NCI-H1105 (cell line): Measurements from ENCODE around the gene CCDC57.

ENCODE experiments used
- DNase-seq: peaks from one replicate; lab custom pipeline; 2025; lab: John Stamatoyannopoulos, UW

The CCDC57 gene

DNA sequence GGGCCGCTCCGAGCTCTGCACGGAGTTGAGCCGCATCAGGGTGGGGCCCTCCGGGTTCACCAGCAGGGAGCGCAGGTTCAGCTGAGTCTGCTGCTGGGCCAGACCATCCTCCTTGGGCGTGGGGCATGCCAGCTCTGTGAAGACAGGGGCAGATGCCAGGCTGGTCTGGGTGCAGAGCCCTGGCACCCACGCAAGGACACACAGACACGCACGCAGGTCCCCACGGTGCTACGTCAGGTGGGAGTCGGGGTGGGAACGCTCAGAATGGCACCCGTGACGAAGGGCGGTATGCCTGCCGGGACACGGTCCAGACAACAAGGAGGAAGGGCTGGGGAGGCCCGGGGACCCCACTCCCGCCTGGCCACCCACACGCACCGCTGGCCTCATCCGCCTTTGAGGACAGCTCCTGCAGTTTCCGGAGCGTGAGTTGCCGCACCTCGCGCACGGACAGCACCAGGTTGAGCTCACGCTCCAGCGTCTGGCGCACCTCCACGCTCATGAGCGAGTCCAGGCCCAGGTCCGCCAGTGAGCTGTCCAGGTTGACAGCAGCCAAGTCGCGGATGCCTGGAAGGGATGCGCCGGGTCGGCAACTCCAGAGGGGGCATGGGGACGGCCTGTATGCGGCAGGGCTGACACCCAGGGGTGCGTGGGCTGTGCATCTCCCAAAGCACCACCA lies 131.7 kb downstream of the CCDC57 start:
- DNase-seq: no peak

DNA sequence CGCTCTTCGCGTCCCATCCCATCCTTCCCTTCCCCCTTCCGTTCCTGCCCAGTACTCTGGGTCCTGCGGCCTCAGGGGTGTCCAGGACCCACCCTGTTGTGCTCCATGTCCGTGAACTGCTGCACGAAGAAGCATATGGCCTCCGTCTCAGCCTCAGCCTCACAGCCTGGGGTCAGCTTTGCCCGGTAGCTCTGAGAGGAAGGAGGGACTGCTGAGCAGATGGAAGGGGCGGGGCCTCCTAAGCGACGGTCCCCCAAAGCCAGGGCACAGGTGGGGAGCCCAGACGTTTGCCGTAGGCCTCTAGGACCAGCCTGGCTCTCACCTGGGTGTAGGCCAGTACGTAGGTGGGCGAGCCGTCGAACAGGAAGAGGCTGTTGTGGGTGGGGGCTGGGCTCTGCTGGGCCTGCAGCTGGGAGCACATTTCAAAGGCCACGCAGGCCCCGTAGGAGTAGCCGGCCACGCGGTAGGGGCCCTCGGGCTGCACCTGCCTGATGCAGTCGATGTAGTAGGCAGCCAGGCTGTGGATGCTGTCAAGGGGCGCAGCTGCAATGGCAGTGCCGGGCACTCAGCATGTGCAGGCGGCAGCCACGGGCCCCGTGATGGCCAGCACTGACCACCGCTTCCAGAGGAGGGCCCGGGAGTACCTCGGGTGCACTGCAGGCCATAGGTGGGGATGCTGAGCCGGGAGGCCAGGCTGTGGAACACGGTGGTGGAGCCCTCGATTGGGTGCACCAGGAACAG lies 132.4 kb downstream of the CCDC57 start:
- no peak for DNase-seq

DNA sequence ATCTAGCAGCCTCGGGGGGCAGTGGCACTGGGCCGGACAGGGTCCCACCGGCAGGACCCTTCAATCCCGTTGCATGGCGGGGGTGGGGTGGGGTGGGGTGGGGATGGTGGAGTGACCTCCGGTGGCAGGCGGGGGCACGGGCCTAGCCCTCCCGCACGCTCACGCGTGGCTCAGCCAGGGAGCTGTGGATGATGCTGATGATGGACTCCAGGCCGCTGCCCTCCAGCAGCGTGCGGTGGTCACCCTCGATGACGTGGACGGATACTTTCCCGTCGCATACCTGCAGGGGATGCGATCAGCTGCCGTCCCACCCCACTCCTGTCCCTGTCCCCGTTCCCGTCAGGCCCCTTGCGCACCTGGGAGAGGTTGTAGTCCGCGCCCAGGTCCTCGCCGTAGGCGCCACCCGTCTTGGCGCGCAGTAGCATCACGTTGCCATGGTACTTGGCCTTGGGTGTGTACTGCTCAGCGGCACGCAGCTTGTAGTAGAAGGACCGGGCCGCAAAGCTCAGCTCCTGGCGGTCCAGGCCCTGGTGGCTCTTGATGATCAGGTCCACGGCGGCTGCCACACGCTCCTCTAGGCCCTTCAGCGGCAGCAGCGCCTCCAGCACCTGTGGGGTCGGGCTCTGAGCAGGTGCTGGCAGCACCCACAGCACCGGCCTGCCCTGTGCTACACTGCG lies 133.5 kb downstream of the CCDC57 start:
- DNase-seq: no peak

DNA sequence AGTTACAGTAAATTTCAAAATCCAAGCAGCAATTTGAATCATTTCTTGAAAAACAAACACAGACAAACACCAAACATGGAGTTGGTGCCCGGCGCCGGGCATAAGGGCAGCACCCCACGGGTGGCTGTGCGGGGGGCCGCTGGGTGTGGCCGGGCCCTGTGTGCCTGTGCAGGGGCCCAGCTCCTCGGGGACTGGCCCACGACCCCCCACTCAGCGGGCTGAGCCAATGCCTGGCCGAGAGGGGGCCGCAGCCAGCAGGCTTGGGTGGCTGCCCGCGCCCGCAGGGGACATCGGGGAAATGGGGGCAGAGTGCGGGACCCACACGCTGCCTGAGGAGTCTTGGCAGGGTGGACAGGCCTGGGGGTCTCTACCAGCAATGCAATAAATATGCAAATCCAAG lies 134.2 kb downstream of the CCDC57 start:
- DNase-seq: no peak

DNA sequence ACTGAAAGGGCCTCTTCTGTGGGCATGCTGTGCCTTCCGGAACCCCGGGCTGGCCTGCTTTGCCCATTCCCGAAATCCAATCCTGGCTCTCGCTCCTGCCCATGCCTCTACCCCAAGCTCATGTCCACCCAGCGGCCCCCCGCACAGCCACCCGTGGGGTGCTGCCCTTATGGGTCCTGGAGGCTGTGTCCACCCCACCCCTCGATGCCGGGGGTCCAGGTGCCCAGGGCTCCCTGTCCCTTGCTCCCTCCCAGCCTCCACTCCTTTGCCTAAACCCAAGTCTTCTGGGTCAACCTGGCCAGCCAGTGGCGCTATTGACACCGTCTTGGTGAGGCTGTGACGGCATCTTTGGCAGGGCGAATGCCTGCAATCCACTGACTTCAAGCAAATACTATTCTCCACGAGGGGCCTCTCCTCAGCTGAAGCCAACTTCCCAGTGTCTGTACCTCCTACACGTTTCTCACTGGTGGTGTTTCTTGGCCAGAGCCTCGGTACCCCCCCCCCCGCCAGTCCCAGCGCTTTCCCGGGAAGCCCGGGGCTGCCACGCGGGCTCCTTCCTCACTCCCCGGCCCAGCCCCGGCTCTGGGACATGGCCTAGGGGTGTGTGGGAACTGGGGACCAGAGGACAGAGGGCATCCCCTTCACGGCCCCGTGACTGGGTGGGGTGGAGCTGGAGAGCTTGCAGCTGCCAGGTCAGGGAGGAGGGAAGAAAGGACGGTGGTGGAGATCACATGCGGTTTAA lies 134.9 kb downstream of the CCDC57 start:
- no peak for DNase-seq

DNA sequence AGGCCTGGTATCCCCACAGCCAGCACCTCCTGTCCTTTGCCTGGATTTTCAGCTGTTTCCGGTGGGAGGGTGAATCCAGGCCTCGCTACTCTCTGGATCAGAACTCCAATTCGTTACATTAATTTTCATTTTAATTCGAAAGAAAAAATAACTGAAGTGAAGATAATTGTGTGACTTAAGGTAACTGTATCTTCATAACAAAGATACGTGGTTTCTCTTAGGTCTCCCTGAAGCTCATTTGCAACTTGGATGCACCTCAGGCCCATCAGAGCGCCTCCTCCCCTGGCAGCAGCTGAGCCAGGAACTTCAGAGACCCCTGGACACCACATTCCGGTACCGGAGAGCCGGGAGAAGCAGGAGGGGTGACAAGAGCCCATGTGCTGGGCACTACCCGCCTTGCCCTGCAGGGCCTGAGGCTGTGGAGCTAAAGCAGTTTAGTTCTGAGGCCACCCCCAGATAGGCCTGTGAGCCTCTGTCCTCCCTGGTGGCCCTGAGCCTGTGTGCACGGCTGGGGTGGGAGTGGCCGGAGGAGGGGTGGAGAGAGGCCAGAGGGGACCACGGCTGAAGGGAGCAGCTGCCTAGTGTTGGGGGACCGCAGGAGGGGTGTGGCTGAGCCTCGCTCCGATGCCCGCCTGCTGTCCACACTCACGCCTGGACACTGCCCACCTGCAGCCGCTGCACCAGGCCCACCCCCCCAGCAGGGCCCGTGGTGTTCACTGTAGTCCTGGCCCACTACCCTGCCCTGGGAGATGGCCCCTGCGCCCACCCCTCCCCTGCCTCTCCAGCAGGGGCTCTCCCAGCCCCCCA lies 135.7 kb downstream of the CCDC57 start:
- DNase-seq: no peak

DNA sequence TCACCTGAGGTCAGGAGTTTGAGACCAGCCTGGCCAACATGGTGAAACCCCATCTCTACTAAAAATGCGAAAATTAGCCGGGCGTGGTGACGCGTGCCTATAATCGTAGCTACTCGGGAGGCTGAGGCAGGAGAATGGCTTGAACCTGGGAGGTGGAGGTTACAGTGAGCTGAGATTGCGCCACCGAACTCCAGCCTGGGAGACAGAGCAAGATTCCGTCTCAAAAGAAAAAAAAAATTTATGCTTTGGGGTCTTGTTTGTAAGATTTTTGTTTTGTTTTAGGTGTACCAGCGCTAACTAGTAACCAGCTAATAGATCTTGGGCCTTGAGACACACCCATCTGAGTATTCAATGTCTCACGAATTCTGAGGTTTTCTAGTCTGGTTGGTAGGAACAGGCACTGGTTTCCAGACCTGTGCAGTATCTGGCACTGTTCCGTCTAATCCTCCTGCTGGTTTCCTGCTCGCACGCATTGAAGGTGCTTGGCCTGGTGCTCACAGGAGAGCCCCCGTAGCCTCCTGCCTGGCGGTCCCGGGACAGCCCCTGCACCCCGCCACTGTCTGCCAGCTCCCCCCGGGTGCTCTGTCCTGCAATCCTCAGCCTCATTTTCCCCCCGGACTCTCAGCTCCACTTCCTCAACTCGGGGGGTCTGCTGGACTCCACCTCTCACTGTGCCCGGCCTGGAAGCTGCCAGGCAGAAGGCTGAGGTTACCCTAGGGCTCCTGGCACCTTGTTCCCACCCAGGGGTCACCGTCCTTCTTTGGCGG lies 136.4 kb downstream of the CCDC57 start:
- DNase-seq: no peak

DNA sequence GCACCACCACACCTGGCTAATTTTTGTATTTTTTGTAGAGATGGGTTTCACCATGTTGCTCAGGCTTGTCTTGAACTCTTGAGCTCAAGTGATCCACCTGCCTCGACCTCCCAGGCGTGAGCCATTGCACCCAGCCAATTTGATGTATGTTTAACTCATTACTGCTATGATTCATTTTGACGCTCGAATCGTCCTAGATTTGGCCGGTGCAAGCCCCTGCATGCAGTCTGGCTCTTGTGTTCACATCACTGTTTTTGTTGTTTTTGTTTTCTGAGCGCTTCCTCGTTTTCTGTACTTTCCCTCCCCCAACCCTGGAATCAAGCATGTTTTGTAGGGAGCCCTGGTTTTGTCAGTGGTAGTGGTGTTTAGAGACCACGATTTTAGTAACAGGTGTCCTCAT lies 139.2 kb downstream of the CCDC57 start:
- DNase-seq: no peak

DNA sequence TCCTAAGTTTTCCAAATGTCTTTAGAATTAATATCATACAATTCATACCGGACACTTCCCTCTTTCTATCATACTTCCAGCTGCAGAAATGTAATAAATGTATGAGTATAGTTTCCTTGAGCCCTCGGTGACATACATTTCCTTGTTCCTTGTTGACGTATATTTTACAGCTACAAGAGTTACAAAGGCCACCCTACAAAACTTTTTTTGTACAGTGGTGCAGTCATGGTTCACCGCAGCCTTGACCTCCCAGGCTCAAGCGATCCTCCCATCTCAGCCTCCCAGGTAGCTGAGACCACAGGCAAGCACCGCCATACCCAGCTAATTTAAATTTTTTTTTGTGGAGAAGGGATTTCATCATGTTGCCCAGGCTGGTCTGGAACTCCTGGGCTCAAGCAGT lies 139.8 kb downstream of the CCDC57 start:
- DNase-seq: no peak

DNA sequence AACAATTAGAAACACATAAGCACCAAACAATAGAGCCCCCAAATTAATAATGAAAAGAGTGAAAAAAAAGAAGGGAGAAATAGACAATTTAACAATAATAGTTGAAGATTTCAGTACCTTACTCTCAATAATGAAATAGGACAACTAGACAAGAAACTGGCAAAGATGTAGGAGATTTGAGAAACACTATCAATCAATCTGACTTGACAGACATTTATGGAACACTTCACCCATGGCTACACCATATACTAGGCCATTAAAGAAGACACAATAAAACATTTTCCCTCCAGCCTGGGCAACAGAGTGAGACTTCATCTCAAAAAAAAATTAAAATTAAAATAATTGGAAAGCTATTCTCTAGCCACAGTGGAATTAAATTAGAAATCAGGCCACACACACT lies 142.0 kb downstream of the CCDC57 start:
- DNase-seq: no peak

DNA sequence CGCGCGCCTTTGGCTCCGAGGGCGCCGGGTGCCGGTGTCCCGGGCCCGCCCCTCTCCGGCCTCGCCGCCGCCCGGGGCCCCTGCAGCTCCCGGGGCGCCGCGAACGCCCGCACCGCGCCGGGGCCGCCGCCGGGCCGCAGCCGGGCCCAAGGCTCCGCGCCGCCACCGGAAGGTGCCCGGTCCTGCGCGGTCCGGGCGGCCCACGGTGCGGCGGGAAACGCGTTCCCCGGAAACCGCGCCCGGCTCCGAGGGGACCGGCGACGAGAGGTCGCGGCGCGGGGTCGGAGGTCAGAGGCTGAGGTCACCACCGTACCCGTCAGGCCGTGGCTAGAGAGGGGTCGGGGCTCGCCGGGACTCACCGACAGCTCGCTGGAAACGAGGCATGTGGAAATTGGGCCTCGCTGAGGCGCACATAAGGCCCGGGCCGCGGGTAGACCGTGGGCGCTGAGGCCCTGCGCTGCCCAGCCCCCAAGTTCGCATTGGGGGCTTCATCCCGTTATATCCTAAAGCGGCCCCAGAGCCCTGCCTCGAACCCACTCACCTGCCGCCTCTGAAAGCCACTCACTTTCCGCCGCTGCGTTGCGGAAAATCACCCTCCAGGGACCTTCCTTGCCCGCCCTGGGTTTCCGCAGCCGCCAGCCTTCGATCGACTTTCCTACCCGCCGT lies 146.9 kb downstream of the CCDC57 start, which contains the start of gene DUS1L:
Gene DUS1L (minus strand): TSS at position 167 of the 666 bp plus-strand sequence. CDS start 745 bp downstream, outside the sequence.
- DNase-seq: no peak

DNA sequence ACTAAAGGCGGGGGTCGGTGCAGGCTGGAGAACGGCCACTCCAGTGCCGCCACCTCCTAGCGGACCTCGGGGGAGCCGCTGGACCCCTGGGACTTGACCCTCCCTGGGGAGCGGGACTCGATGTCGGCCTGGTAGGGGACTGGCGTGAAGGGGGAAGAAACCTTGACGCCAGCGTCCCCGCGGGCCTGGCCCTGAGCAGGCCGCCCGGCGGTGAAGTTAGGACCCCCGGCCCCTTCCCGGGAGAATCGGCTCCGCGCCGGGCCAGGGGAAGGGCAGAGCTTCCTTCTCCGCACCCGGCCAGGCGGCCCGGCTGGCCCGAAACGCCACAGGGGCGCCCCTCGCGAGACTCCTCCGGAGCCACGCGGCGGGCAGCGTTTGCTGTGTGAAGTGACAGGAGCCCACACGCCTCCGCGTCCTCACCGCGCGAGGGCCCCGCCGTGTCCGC lies 147.4 kb downstream of the CCDC57 start:
- no peak for DNase-seq

DNA sequence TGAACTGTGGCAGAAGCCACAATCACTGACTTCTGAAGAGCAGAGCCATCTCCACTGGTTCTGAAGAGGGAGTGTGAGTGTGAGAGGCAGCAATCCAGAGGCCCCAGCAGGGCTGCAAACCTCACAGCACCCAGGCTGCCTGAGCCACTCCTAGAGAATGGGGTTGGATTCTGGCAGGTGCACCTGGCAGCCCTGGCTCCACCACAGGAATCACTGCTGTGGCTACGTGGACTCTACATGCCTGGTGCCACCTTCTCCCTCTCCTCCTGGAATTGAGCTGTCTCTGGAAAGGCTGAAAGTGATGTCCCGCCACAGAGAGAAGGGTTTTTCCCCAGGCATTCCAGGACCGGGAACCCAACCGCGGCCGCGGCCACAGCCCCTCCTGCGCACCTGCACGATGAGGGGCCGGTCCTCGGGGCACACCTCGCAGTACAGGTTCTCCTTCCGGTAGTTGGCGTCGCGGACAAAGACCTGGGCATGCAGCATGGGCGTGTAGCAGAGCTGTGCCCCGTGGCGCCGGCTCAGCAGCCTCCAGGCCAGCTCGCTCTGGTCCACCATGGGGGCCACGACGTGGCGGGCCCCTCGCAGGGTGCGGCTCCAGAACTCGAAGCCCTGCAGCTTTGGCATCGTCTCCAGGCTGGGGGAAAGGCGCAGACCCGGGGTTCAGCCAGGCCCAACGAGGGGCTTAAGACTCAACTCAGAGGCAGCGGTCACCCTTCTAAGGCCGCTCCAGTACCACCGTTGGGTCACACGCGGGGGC lies 148.0 kb downstream of the CCDC57 start:
- no peak for DNase-seq

DNA sequence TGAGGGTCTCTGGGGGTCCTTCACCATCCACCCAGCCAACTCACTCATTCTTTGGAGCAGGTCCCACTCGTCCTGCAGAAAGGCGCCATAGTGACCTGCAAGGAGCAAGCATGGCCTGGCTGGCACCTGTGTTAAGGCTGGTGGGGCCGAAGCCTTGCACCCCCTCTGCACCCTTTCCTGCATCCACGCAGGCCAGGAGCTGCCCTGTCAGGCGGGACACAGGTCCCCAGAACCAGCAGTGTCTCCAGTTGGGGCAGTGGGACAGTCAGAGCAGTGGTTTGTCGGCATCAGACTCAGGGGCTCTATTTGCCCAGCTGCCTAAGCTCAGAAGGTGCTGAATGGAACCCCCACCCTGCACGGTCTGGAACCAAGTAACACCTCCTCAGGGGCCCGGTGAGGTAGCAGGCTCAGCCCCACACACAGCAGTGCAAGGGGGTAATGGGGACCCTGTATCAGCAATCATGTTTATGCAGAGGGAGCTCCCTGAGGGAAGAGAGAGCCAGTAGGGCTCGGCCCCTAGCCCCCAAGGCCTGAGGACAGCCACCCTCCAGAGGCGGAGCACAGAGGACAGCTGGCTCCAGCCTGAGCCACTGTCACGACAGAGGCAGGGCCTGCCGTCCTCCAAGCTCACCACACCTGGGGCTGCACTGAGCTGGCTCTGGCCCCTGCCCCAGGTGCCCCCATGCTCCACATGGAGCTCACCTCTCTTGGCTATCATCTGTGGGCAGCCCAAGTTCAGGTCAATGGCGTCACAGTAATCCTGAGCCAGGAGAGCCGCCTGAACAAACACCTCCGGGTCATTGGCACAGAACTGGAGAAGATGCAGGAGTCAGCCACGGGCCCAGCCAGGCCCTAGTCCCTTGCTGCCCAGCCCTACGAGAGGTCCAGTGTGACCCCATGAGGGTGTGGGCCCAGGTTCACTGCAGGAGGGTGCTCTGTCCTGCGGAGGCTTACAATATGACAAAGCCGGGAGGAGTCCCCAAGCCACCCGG lies 148.9 kb downstream of the CCDC57 start:
- no peak for DNase-seq

DNA sequence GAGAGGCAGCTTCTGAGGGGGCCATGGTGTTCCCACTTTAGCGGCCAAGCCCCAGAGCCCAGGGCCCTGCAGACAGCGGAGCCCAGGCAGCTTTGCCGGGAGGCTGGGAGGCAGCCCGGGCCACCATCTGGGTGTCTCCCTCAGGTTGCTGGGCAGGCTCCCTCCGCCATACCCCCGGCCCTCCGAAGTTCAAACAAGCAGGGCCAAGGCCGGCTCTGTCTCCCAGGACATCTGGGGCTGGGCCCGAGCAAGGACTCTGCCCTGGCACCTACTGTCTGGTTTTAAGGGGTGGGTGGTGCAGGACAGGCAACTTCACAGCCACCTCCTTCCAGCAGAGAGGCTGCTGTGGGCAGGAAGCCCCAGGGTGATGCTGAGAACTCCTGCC lies 149.7 kb downstream of the CCDC57 start:
- DNase-seq: no peak

DNA sequence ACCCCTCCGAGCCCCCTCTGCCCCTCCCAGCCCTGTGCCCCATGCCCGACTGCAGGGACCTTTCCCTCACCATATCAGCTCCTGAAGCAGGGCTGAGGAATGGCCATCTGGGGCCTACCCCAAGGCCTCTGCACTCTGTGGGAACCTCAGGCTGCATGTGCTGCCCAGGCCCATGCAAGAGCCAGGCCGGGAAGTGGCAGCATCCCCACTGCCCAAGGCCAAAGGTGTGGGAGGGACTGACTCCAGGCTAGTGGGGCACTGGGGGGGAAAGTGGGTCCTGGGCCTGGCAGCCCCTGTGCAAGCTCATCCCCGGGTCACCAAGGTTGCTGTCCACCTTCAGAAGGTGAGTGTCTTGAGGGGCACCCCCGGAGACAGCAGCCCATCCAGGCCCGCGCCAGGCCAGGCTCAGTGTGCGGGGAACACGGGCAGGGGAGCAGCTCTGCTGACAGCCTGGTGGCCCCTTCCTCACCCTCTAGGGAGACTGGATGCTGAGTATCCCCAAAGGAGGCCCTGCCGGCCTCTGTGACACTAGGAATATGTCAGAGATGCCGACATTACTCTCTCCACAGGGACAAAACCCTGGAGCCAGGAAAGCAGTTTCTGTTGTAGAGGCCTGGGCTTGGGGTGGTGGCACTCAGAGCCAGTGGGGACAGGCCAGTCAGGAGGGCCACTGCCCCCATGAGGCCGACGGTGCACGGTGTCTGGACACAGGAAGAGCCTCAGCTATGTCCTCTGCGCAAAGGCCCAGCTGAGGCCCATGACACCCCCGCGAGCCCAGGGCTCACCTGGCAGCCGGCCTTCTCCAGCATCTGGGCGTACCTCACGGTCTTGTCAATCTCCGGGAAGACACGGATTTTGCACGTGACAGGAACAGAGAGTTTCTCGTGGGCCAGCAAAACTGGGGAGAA lies 150.3 kb downstream of the CCDC57 start:
- no peak for DNase-seq
